Sigmoid colon (tissue), 4 donors: ENCODE data around the gene ITM2B.

ENCODE experiments used
- CTCF ChIP-seq, 4 experiments: fragments of 450-650 bp in 3 of 4; fragments of 200-600 bp in 1 of 4; IDR thresholded peaks; one replicate each; pipeline ENCODE4 v1.5.1; 2016 to 2019; ENCODE audit warnings: antibody characterized with exemption in 4 of 4, mild to moderate bottlenecking in 3 of 4, moderate library complexity in 2 of 4
- EP300 ChIP-seq, 4 donors: sonication (generic); formaldehyde crosslinking; IDR thresholded peaks; one replicate each; pipeline ENCODE4 v1.6.1; 2017; ENCODE audit warnings: antibody characterized with exemption in 4 of 4
- POLR2A ChIP-seq, 2 donors: fragments of 450-650 bp; IDR thresholded peaks; one replicate each; pipeline ENCODE4 v1.6.1; 2016; ENCODE audit warnings: antibody characterized with exemption in 2 of 2, mild to moderate bottlenecking in 2 of 2, moderate library complexity in 2 of 2

GRCh38 chr13:48278806-48279205 lies 45.8 kb downstream of the ITM2B start:
- TF ChIP-seq POLR2A (IDR thresholded peaks at IDR 0.05) (no peak), CTCF (IDR thresholded peaks at IDR 0.05) (no peak), EP300 (IDR thresholded peaks at IDR 0.05) (no peak)
